Stimulated activated CD4-positive, alpha-beta T cell treated with anti-CD3 and anti-CD28 coated beads, Interleukin-1b, Interleukin-23, amount 100 ng/mL, for 1 hour (primary cell): ENCODE measurements around the gene P2RY2.

Experiments used
- DNase-seq, 2 donors: peaks; one replicate each; pipeline ENCODE4 v3.0.0-alpha.2; 2020; ENCODE audit warnings: low read depth in 2 of 2

P2RY2 gene

DNA sequence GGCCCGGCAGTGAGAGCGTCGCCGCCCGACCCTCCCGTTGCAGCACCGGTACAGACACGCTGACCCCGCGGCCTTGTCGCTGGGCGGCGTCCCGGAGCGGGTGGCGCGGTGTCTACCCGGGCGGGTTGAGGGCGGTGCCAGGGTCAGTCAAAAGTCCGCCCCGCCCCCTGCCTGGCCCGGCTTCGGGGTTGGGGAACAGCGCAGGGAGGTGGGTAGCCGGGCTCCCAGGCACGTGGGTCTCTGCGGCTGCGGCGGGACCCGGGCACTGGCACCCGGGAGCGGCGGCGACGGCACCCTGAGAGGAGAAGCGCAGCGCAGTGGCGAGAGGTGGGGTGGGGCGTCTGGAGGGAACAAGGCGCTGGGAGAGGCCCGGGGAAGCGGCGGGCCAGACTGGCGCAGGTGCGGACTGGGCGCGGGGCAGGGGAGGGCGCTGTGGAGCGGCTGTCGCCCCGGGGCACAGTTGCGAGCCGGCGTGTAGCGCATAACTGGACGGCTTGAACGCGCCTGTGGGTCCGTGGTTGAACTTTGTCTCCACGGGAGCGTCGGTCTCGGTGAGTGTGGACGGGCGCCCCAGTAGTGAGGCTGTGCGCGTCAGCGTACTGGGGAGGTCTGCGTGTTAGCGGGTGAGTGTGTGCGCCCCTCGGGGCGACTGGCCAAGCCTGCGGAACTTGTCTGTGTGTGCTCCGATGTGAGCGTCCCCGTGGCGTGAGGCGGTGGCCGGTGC is at the start of gene P2RY2:
P2RY2 (plus strand) TSS at position 176 of the 724 bp plus-strand sequence. CDS start 15,879 bp downstream, outside the sequence.
- peak in 1 of 2 donors; percentile 7 for DNase-seq

DNA sequence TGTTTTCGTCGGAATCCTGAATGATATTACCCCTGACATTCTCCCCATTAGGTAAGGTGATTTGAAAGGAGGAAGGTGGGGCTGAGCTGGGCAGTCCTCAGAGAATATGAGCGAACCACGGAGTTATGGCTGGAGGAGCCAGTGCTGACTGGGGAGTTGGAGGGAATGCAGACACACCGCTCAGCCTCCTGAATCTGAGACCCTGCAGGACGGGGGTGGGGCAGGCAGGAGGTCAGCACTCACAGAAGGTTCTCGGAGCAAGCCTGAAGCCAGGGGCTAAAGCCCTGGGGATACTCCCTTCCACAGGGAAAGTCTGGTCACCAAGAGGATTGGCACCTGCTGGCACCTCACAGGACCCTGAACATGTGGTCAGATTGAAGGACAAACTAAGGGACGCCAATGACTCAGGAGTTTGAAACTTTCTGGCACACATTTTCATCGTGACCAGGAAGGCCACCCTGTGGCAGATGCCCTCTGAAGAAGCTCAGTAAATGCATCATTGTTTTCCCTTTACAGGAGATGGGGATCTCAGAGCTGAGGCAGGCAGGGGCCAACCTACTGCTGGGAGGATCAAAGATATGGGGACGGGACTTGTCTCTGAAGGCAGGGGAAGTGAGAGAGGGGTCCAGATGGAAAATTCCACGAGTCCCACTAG is 49.0 kb upstream of the P2RY2 start:
- DNase-seq, result no peak

DNA sequence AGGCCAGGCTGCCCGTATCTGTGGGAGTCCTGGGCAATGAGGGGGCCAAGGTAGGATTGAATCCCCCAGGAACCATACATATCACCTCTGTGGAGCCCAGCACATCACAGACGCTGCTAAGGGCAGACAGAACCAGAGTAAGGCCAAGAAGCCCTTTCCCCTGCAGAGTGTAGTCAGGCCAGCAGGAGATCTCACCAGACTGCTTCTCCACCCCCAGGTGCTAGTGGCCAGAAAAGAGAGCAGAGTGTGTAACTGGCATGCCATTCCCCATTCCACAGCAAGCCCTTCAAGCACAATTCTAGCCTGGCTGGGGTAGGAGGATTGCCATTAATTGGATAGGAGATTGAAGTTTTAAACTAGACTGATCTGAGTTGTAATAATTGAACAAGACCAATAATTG is 47.9 kb upstream of the P2RY2 start:
- DNase-seq, result no peak

DNA sequence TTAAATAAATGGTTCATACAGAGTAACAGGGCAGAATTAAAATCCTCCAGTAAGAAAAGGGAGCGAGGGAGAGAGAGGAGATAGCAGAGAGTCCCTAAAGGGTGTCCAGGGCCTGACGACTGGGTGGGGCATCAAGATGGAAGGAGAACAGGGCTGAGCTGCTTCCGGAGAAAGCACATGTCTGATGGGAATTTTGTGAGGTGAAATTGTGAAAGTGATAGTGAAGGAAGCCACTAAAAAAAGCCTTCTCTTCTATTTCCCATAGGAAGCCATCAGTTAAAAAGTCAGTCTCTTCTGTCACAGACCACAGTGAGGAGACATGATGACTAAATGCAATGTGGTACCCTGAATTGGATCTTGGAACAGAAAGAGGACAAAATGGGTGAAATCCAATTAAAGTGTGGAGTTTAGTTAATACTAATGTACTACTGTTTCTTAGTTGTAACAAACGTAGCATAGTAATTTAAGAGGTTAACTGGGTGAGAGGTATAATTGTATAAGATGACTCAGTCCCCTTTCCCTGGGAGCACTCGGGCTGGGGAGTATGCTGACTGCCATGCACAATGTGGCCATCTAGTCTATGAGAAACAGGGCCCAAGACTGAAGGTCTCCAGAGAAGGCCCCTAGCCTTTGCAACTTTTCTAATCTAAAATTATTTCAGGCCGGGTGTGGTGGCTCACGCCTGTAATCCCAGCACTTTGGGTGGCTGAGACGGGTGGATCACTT is 46.5 kb upstream of the P2RY2 start:
- no peak for DNase-seq

DNA sequence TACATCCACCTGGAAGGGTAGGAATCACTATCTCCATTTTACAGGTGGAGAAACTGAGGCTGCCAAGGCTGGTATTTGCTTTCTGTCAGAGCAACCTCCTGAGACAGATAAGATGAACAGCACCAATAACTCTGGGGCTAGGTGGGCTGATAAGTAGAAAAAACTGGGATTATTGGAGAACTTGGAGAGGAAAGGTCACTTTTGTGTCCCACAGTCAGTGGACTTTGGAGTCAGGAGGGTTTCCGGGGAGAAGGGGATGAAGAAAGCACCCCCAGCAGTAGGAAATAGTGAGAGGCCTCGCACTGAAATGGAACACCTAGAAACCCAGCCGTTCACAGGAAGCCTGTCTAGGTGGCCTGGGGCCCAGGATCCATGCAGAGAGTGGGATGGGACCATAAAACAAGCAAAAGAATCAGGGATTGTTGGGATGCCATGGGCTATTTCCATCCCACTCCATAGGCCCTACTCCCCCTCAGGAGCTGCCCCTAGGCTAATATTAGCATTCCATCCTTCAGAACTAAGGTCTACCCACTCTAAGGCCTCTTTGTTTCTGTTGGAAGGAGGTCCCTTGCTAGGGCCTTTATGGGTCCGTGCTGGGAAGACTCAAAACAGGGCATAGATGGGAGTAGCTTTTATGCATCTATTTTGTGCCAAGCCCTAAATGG is 45.0 kb upstream of the P2RY2 start:
- DNase-seq, result no peak

DNA sequence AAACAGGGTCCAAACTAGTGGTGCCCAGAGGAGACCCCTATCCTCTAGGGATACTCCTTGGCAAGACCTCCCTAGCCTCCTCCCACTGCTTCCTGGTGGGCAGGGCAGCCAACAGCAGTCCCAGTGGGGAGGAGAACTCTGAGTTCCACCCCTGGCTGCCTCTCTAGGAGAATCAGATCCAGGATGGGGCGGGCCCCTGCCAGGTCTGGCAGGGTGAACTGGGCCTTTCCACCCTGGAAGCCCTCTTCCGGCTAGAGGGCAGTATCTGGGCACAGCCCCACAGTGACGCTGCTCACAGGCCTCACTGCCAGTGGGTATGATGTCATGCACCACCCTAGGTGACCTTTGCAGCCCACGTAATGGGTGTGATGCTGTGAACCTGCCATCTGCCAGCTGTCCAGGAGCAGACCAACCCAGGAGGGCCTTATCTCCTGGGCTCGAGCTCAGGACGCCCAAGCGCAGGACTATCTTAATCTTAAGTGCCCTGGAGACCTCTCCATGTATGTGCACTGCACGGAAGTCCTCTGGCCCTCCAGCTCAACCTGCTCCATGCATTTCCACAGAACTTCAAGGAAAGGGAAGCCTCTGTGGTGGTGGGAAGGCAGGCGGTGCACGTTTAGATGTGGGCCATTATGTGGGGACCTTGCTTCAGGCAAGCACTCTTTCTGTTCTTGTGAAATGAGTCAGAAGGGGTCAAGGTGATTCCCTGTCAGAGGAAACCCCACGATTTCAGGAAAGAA is 44.2 kb upstream of the P2RY2 start:
- no peak for DNase-seq

DNA sequence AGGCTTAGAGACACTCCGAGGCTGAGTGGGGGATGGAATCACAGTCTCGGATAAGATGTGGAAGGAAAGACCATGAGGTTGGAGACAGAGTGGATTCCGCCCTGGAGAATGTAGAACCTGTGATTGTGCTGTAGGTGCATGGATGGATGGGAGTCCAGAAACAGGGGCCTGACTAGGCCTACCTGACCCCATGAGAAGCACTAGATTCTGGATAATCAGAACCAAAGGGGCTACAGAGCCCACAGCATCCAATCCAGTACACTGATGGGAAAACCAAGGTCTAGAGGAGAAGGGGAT is 43.6 kb upstream of the P2RY2 start:
- no peak for DNase-seq

DNA sequence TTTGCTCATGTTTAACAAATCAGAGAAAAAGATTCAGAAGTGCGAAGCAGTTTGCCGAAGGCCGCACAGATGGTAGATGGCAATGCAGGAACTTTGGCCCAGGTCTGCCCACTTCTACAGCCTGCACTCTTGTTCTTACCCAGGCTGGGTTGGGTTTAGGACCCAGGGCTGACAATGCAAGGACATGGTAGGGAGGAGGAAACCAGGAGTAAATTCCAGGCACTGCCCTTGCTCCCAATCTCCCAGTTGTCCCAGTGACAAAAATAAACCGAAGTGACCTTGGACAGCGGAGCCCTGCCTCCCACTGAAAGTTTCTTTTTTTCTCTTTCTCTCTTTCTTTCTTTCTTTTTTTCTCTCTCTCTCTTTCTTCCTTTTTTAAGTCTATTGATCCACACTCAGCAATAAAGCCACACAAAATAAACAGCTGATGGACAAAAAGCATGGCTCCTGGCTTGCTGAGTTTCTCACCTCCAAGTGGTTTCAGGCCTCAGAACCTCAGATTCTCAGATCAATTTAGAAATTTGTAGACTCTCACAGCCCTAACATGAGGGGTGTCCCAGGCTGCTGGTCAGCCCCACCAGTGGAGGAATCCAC is 42.4 kb upstream of the P2RY2 start:
- no peak for DNase-seq

DNA sequence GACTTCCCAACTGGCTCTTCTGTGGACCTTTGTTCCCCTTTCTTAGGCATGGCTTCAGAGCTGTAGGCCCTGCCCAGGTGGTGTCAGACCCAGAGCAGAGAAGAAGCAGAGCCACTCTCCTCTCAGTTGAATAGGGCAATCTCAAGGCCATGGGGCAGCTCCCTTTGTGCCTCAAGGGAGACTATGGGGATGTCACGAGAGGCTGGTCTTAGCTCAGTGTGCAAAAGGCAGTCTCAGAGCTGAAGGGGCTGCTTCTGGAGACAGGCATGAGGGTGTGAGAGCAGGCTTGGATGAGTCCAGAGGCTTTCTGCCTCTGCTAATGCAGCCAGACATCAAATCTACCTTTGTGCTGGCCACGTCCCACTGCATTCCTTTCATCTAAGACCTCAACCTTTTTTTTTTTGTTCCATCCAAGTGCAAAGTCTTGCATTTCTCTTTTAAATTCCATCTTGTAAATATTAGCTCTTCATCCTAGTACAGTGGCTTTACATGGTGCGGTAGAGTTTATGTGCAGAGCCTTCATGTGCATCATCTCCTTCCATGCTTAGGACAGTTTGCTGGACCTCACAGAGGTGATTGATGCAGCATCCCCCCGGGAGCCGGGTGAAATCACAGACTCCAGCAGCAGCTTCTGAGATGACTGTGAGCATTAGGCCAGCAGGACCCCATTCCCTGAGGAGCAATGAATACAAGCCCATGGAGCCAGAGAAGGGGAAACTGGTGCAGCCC is 41.8 kb upstream of the P2RY2 start:
- DNase-seq, result no peak

DNA sequence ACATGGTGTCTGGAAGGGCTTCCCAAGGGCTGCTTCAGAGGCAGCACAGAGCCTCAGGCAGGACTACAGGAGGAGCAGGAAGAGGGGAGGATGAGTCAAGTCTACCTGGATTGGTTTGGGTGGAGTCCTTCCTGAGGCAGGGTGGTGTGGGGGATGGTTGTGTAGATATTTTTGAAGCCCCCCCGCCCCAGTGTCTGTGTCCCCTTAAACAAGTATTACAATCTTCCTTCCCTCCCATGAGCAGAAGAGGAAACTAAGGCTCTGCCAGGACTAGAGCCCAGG is 41.3 kb upstream of the P2RY2 start:
- DNase-seq, result no peak

DNA sequence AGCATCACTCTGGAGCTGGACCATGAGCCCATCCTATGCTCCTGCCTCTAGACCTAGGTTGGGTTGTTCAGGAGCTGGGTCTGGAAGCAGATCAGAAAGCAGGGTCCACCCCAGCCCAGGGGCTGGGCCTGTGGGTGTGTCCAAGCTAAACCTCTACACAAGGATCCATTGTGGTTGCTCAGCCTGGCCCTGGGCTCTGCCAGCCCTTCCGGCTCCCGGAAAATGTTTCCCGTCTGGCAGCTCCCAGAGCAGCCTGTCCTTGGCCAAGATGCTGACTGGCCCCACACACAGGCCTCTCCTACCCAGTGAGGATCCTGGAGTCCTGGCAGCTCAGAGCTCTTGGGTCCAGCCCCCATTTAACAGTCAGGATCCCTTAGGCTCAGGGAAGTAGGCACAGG is 40.7 kb upstream of the P2RY2 start:
- DNase-seq, result no peak

DNA sequence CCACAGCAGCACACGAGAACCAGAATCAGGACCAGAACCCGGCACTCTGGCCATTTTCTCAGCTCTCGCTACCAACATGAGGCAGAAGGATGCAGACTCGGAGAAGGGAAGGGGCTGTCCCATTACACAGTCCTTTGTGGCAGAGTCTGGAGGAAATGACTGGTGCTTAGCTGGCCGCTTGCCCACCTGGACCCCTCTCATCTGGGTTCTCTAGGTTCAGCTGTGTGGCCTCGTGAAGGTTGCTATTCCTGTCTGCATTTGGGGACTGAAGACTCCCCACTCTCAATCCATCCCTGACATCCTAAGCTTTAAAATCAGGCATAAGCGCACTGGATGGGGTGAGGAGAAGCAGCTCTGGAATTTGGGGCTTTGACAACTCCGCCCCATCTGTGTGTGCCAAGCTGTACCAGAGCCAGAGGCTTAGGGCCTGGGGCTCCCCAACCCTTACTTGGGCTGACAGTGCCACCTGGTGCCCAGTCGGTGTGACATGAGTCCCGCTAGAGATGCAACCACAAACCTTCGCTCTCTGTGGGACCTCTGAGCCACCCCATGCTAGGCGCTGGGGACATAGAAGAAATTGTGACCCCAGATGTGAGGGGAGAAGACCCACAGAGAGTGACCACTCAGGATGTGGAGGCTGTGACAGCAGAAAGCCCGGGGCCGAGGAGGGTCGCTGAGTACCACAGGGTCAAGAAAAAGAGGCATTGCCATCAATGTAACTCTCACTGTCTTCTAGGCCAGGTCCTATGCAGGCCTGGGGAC is 40.1 kb upstream of the P2RY2 start:
- peak; percentile 58 to 60 for DNase-seq

DNA sequence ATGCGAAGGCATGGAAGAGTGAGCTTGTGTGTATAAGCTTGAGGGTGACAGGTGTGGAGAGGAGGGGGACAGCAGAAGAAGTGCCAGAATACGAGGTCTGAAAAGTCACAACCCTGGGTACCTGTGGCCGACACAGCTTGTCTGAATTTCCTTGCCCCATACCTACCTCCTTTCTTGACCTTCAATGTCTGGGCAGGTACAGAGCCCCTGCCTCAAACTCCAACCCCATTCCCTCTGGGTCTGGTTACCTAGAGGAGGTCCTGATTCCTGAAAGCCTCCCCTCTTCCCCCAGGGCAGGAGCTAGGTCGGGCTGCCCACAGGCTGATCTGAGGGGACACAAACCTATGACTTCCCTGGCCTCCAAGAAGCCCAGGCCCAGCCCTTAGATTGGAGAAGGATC is 39.4 kb upstream of the P2RY2 start:
- no peak for DNase-seq

DNA sequence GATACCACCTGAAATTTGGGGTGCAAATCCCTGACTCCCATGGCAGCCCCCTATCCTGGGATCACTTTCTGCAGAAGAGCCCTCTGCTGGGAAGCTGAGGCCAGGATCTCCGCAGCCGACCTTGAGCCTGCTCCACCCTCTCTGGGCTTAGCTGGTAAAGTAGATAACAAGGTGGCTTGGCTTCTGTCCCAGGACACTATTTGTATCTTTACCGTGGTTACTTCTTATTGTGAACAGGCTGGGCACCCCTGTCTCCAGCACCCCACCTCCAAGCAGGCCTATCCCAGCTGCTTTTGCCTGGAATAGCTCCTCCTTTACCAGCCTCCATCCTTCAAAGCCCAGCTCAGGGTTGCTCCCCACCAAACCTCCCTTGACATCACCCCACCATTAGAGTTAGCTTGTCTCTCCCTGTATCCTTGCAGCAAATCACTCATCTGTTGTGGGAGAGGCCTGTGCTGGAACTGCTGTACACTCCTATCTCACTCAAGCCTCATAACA is 35.2 kb upstream of the P2RY2 start:
- no peak for DNase-seq

DNA sequence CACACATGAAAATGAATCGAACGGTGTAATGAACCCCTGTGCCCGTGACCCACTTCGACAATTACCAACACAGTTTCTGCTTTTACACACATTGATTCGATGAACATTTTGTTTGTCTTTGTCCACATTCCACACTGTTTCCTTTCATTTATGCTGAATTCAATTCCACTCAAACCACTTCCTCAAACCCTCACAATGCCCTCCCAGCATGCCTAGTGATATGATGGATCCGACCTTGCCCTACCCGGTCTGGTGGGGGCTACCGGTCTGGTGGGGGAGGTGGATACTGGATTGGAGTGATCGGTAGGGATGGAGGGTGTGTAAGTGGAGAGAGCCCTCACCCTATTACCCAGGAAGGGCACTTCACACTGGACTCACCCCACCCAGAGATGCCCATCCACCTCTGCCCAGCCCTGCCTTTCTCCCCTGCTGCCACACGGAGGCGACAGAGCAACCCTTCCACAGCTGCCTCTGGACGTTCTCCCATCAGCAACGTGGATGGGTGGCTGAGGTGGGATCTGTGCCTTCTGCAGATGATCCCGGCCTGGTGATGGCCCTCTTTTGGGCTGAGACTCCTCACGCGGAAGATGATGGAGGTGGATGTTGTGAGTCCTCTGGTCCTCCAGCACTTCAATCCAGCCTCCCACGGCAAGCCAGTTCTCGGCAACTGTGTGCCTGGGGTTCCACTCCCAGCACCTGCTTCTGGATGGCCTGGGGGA is 33.0 kb upstream of the P2RY2 start:
- peak in 1 of 2 donors; percentile 34 for DNase-seq

DNA sequence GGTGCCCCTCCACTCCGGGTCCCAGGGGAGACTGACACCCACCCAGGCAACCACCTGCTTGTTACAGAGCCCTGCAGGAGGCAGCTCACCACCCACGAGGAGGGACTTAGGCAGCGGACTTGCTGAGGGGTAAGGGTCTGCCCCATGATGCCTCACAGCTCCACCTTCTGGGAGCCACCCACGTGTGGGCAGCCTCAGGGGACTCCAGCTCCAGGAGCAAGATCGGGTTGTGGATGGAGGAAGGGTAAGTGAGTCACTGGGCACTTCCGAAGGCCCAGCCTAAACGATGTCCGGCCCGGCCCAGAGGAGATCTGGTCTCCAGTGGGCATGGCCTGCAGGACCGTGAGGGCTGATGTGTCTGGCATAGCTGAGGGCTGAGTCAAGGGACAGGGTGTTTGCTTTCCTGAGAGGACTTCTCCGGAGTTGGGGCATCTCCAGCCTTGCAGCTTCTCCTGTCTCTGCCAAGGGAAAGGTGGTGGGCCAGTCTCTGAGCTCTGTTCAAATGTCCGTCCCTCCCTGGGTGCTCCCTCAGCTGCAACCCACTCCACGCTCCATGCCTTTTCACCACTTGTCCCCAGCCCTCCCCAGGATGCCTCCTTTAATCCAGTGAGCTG is 32.3 kb upstream of the P2RY2 start:
- DNase-seq, result no peak

DNA sequence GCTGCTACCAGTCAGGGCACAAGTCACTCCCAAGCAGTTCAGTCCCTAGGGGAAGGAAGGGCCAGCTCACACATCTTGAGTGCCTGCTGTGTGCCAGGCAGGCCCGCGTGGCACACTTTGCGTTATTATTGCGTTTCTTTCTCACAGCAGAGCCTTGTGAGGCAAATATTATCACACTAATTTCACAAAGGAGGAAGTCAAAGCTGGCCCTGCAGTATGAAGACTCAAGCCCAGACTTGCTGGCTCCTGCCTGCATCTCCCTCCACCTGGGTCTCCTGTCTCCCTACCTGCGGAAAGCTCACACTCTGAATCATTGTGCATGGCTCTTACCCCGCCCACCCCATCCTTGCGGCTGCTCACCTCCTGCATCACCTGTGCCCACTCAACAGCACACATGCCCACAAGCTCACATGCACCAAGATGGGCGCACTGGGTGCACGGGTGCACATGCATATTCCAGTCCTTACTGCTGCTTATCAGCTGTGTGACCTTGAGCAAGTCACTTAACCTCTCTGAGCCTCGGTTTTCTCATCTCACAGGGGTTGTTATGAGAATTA is 31.7 kb upstream of the P2RY2 start:
- DNase-seq, result no peak

DNA sequence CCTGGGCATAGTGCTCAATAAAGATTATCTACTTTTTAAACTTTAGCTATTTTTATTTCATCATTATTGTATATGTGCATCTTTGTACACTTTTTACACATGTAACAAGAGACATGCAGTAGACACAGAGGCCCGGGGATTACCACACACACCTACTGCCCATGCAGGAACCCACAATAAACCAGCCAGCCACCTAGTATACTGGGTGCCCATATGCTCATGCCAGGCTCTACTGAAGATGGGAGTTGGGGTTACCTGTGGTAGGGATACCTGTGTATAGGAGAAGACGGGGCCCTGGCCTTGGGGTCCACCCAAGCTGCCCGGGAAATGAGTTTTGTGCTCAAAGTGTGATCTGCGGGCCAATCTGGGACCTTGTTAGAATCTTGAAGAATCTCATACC is 31.2 kb upstream of the P2RY2 start:
- no peak for DNase-seq

DNA sequence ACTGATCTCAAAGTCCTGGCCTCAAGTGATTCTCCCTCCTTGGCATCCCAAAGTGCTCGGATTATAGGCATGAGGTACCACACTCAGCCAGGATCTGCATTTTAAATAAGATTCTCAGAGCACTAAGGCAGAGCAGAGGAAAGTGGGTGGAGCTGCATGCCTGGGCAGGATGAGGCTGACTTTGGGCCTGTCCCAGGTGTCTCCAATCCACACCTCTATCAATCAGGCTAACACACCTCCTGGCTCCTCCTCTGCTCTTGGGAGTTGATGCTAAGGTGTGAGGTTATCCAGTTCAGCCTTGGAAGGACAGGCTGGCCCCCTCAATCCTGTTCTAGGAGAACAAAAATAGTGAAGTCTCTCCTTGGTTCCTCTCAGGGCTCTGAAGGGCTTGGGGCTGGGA is 30.2 kb upstream of the P2RY2 start:
- DNase-seq, result no peak
